ENCODE measurements around the gene COX15. TPM values are rescaled to one million over a fixed set of nuclear protein-coding genes. Genes with fewer than 3 reads are reported as not detected.

The COX15 gene
- total and polyA plus RNA-seq, 2 of the 4 experiments (the other 2 are of a cell fraction), result 18.9 to 40.1 TPM

DNA sequence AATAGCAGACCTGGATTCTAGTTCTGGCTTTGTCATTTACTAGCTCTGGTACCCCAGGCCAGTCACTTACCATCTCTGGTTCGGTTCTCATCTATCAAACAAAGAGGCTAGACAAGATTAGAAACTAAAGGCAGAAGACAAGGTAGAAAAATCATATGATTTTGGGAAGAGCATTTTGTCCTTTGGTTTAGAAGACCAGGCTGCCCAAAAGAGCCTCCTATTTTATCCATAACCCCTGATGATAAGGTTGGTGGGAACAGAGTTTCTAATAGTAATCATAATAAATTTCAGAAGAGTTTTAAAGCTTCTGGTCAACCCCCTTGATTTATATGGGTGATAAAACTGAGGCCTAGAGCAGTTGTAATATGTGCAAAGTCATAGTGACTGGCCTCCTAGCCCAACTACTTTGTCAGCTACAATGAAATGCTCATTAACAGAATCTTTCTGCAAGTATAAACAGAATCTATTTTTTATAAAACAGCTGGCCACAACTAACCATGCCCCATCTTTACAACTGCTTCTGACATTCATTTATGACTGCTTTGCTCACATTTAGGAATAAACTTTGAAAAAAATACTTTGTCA, 23.4 kb downstream of the COX15 start:
- in situ Hi-C loops (cut with MboI; ENCODE audit: low sequenced_read_pairs), result no loop called here
- CTCF ChIA-PET, result interaction anchor here (0.9 kb wide), 1 partner anchor 78 kb away, joined by 3 read pairs; no protein-coding TSS in a partner anchor

More for the DNA sequence above, 23.4 kb downstream of the COX15 start:
- intact Hi-C loops (cut with micrococcal nuclease), result no loop called here
- Histone ChIP-seq H2BK120ac (ENCODE audit: low read depth, low read length) (peak overlapping the region; percentile 20; the same call in 1 of the 2 replicates), H2BK20ac (ENCODE audit: low read depth, low read length) (no peak overlapping the region; the same call in 1 of the 2 replicates), H3K36me3 (ENCODE audit: control insufficient read depth, insufficient read depth, low read length) (peaks cover 28% of the 10 kb centered on the region), H3K9me3 (ENCODE audit: control insufficient read depth, insufficient read depth, low read length) (no peaks in the 10 kb centered on the region), H3K4me1 (ENCODE audit: control insufficient read depth, insufficient read depth, low read length) (peaks cover 11% of the 10 kb centered on the region; the same call in 1 of the 2 replicates), H3K9ac (ENCODE audit: low read depth, low read length) (no peak overlapping the region), H3K9me1 (ENCODE audit: insufficient read depth, low read length) (no peaks in the 10 kb centered on the region), H3K23ac (ENCODE audit: low read depth, low read length) (no peak overlapping the region), H4K5ac (ENCODE audit: low read depth, low read length) (peak overlapping the region; percentile 99; the same call in 1 of the 2 replicates), H3K18ac (ENCODE audit: low read depth, low read length) (peak overlapping the region; percentile 98), H3K27ac (ENCODE audit: insufficient read depth, low read length) (peak overlapping the region; percentile 75; the same call in 1 of the 2 replicates), H3K4ac (ENCODE audit: low read depth, low read length) (no peak overlapping the region; the same call in 1 of the 2 replicates), H3K4me2 (ENCODE audit: low read depth, low read length) (0 out of 2 replicates have a peak overlapping the region, but pooled peaks have one; percentile 3), H2BK5ac (ENCODE audit: low read depth, low read length, poor library complexity, severe bottlenecking) (peak overlapping the region; percentile 98), H3K14ac (replicated peaks; ENCODE audit: low read depth, low read length) (no peak overlapping the region), H4K8ac (ENCODE audit: low read depth in 2 of 2, low read length in 2 of 2) (peak overlapping the region in 1 of 2 experiments; percentile 41; a peak in 1 of 4 replicates), H3K56ac (ENCODE audit: extremely low read depth, insufficient read depth, low read length) (no peak overlapping the region), H2BK15ac (ENCODE audit: low read depth, low read length) (no peak overlapping the region), H2AK9ac (replicated peaks; ENCODE audit: low read depth, low read length, poor library complexity) (no peak overlapping the region), H3K4me3 (ENCODE audit: insufficient read depth, low read depth, low read length) (no peak overlapping the region), H4K91ac (ENCODE audit: insufficient read depth, low read depth, low read length) (peak overlapping the region; percentile 52; the same call in 1 of the 2 replicates), H4K20me1 (ENCODE audit: insufficient read depth, low read length) (no peaks in the 10 kb centered on the region), H3K27me3 (ENCODE audit: control insufficient read depth, insufficient read depth, low read length) (no peaks in the 10 kb centered on the region), H2AFZ (replicated peaks; ENCODE audit: low read length, poor library complexity) (no peak overlapping the region), H3K79me1 (ENCODE audit: low read depth in 1 of 2, low read length in 2 of 2) (peaks cover 3 to 9% of the 10 kb centered on the region in 2 experiments; a peak in 3 of 4 replicates), H2AK5ac (ENCODE audit: low read depth, low read length) (no peak overlapping the region)
- no TSS peak for BruUV-seq (replicated peaks)
- TF ChIP-seq NFE2L2 (IDR thresholded peaks at IDR 0.05; ENCODE audit: low read depth, low read length), result peak; percentile 96
- TF ChIP-seq ELK1 (IDR thresholded peaks at IDR 0.05; ENCODE audit: borderline replicate concordance, low read depth, low read length), result no peak
- no peak for TF ChIP-seq CHD1 (IDR thresholded peaks at IDR 0.05; ENCODE audit: low read depth, low read length)
- TF ChIP-seq MXI1 (IDR thresholded peaks at IDR 0.05; ENCODE audit: borderline replicate concordance, low read depth, low read length), result no peak
- DNase-seq (peak; percentile 56), ATAC-seq (ENCODE audit: low read depth) (peak; percentile 41)
- WGBS, 2 experiments (ENCODE audit: extremely low coverage in 2 of 2, insufficient read length in 1 of 2), result no CpG with 5 or more reads among the region's 1 CpG
- dilution Hi-C loops (cut with HindIII; ENCODE audit: low sequenced_read_pairs, unreplicated experiment), result no loop called here
- POLR2A ChIA-PET (ENCODE audit: unreplicated experiment), result no interaction called here
